Measurements from ENCODE around the gene CACNA1C. TPM values are rescaled to one million over a fixed set of nuclear protein-coding genes. Genes with fewer than 3 reads are reported as not detected.
A peak's percentile ranks its signal among the peaks of the same experiment; 100 is the strongest.

Gene CACNA1C
- total RNA-seq, 6 donors from 2014 or later, result 5.2 to 45.1 (median 8.8) TPM

DNA sequence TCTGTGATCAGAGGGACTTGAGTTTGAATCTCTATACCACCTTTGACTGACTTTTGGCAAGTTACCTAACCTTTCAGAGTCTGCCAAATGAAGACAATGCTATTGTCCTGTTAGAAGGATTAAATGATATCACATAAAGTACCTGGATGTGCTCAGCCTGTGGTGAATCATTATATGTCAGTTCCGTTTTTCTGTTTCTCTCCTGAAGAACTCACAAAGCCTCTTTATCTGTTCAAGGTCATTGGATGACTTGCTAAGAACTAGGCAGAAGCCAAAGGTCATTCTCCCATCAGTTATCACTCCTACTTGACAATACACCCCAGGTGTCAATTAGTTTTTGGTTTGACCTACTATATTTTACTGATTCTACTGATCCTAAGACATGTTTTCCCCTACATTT lies 174.6 kb downstream of the CACNA1C start:
- Histone ChIP-seq H3K27me3 (no peaks in the 10 kb centered on the region), H3K9me3 (no peaks in the 10 kb centered on the region), H3K27ac (no peak overlapping the region), H3K36me3 (no peaks in the 10 kb centered on the region), H3K4me3 (no peak overlapping the region), H3K4me1 (no peaks in the 10 kb centered on the region)
- ATAC-seq (ENCODE audit: low FRiP score in 2 of 2) (no peak), DNase-seq (no peak)
- TF ChIP-seq POLR2AphosphoS5 (IDR thresholded peaks at IDR 0.05), result no peak
- no peak for TF ChIP-seq EP300 (IDR thresholded peaks at IDR 0.05)
- no peak for TF ChIP-seq POLR2A (IDR thresholded peaks at IDR 0.05)
- TF ChIP-seq, protein P1, sequence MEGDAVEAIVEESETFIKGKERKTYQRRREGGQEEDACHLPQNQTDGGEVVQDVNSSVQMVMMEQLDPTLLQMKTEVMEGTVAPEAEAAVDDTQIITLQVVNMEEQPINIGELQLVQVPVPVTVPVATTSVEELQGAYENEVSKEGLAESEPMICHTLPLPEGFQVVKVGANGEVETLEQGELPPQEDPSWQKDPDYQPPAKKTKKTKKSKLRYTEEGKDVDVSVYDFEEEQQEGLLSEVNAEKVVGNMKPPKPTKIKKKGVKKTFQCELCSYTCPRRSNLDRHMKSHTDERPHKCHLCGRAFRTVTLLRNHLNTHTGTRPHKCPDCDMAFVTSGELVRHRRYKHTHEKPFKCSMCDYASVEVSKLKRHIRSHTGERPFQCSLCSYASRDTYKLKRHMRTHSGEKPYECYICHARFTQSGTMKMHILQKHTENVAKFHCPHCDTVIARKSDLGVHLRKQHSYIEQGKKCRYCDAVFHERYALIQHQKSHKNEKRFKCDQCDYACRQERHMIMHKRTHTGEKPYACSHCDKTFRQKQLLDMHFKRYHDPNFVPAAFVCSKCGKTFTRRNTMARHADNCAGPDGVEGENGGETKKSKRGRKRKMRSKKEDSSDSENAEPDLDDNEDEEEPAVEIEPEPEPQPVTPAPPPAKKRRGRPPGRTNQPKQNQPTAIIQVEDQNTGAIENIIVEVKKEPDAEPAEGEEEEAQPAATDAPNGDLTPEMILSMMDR (IDR thresholded peaks at IDR 0.05), result no peak
- WGBS, 2 donors, result 57 to 65% methylated on average over 1 of the region's 1 CpG

DNA sequence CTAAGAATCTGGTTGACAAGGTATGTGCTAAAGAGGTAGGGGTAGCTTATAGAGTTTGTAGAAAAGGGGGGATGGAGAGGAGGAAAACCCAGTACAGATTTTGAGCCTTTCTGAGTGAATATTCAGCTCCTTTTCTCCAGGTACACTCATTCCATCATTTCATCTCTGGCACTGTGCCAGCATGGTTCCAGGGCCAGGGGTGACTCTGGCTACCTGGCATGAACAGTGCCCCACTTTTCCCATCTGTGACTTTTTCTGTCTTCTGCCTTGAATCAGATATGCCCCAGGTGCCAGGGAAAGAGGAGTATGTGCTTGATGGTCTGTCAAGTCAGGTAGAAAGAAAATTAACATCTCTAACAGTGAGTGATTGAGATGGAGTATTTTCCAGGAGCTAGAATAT lies 175.7 kb downstream of the CACNA1C start:
- no peak overlapping the region for H3K4me3 ChIP-seq
- no peaks in the 10 kb centered on the region for H3K9me3 ChIP-seq
- ATAC-seq (ENCODE audit: low FRiP score in 2 of 2) (no peak), DNase-seq (no peak)
- no peaks in the 10 kb centered on the region for H3K36me3 ChIP-seq
- H3K4me1 ChIP-seq, result no peaks in the 10 kb centered on the region
- no peaks in the 10 kb centered on the region for H3K27me3 ChIP-seq
- H3K27ac ChIP-seq, result no peak overlapping the region
- TF ChIP-seq, protein P1 (IDR thresholded peaks at IDR 0.05), result no peak
- TF ChIP-seq POLR2A (IDR thresholded peaks at IDR 0.05) (no peak), EP300 (IDR thresholded peaks at IDR 0.05) (no peak), POLR2AphosphoS5 (IDR thresholded peaks at IDR 0.05) (no peak)

DNA sequence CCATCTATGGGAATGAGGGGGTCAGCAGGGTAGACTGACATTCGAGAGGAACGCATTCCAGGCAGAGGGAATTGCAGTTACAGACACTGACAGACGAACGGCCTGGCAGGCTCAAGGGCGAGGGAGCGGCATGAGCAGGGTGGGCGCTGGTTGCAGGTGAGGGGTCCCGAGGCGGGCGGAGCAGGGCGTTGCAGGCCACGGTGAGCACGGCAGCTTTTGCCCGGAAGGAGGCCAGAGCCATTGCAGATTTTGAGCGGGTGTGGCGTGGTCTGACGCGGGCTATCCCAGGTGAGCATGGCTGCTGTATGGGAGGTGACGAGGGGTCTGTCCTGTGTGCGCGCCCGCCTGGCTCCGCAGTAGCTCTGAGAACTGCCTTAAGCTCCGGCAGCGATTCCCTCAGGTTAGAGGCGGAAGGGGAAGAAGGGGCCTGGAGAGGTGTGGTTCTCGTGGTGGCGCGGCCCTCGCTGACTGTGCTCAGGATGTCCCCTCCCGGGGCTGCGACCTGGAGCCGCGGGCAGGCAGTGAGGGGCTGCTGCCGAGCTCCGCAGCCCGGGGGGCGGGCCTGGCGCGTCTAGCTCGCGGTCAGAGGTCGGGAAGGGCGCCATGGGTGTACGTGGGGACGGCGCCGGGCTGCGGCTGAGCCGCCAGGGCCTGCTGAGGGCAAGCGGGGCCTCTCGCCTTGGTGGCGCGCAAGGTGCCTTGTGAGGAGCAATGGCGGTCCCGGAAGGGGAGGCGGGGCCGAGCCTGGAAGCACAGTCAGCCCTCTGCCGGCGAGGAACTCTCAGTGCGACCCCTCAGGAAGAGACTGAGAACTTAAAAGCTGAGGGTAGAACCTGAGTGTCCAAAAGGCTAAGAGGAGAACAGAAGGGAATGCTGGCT lies 177.1 kb downstream of the CACNA1C start:
- DNase-seq (peak in 1 of 2 donors; percentile 85), ATAC-seq (ENCODE audit: low FRiP score in 2 of 2) (peak; percentile 13 to 19)
- no peaks in the 10 kb centered on the region for H3K27me3 ChIP-seq
- no peak for TF ChIP-seq POLR2A (IDR thresholded peaks at IDR 0.05)
- TF ChIP-seq, protein P1 (IDR thresholded peaks at IDR 0.05), result no peak
- no peak for TF ChIP-seq EP300 (IDR thresholded peaks at IDR 0.05)
- no peak for TF ChIP-seq POLR2AphosphoS5 (IDR thresholded peaks at IDR 0.05)
- no peaks in the 10 kb centered on the region for H3K36me3 ChIP-seq
- H3K27ac ChIP-seq, result no peak overlapping the region
- no peaks in the 10 kb centered on the region for H3K4me1 ChIP-seq
- no peak overlapping the region for H3K4me3 ChIP-seq
- 74 to 78% methylated on average over 47 to 50 of the region's 61 CpGs for WGBS, 2 donors
- H3K9me3 ChIP-seq, result no peaks in the 10 kb centered on the region

DNA sequence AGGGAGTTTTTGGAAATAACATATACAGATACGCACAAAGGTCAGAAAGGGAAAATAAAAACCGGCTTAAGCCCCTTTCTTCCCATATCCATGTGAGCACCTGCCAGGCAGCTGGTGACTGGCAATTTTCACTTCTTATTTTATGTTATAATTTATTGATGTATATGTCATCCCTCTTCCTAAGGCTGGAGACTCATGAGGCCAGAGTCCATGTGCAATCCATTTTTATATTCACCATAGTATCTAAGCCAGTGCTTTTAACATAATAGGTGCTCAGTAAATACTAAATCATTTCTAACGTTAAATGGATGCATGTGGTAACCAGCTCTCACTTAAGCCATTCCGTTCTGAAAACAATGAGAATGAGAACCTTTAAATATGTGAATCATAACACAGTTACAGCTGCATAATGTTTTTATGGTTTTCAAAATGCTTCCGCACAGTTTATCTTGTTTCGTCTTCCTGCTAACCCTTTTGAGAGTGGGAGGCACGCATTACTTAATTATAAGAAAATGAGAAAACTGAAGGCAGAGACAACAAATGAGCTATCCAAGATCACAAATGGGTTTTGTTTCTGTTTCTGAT lies 178.3 kb downstream of the CACNA1C start:
- 88 to 91% methylated on average over 7 of the region's 7 CpGs for WGBS, 2 donors
- H3K4me1 ChIP-seq, result no peaks in the 10 kb centered on the region
- no peaks in the 10 kb centered on the region for H3K9me3 ChIP-seq
- no peak overlapping the region for H3K4me3 ChIP-seq
- H3K27ac ChIP-seq, result no peak overlapping the region
- DNase-seq (no peak), ATAC-seq (ENCODE audit: low FRiP score in 2 of 2) (no peak)
- no peaks in the 10 kb centered on the region for H3K36me3 ChIP-seq
- no peaks in the 10 kb centered on the region for H3K27me3 ChIP-seq
- TF ChIP-seq, protein P1 (IDR thresholded peaks at IDR 0.05), result no peak
- no peak for TF ChIP-seq POLR2AphosphoS5 (IDR thresholded peaks at IDR 0.05)
- TF ChIP-seq EP300 (IDR thresholded peaks at IDR 0.05), result no peak
- TF ChIP-seq POLR2A (IDR thresholded peaks at IDR 0.05), result no peak

All from upper lobe of left lung (tissue), 6 donors.